OCI-LY3 (cell line): ENCODE results near the gene MIEF2.

ENCODE experiments used
- EZH2phosphoT487 ChIP-seq: fragments of 200-600 bp; shearing (Covaris generic); IDR thresholded peaks from 2 replicates; pipeline ENCODE4 v1.6.1; 2018; ENCODE audit warnings: antibody characterized with exemption, mixed run types, low read depth
- TF ChIP-seq, protein P1 (sequence below): fragments of 200-600, 300-600 bp; sonication (generic); IDR thresholded peaks from 2 replicates; pipeline ENCODE4 v1.5.1; 2014; ENCODE audit warnings: antibody characterized with exemption, low read length, low read depth

DNA sequence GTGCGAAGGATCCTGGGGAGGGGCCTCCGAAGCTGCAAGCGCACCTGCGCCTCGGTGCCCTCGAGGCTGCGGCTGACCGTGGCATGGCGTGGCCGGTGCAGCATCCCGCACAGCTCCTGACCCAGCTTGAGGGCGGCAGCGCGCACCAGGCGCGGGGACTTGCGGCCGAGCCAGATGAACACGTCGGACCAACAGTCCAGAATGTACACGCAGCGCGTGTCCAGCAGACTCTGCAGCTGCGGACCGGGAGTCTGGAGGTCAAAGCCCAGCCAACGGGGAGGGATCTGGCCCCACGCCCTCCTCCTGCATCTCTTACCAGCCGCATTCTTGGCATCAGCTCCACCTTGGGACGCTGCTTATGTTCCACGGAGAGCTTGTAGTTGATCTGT, 12.9 kb upstream of the MIEF2 start:
- TF ChIP-seq, protein P1, sequence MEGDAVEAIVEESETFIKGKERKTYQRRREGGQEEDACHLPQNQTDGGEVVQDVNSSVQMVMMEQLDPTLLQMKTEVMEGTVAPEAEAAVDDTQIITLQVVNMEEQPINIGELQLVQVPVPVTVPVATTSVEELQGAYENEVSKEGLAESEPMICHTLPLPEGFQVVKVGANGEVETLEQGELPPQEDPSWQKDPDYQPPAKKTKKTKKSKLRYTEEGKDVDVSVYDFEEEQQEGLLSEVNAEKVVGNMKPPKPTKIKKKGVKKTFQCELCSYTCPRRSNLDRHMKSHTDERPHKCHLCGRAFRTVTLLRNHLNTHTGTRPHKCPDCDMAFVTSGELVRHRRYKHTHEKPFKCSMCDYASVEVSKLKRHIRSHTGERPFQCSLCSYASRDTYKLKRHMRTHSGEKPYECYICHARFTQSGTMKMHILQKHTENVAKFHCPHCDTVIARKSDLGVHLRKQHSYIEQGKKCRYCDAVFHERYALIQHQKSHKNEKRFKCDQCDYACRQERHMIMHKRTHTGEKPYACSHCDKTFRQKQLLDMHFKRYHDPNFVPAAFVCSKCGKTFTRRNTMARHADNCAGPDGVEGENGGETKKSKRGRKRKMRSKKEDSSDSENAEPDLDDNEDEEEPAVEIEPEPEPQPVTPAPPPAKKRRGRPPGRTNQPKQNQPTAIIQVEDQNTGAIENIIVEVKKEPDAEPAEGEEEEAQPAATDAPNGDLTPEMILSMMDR = no peak
- TF ChIP-seq EZH2phosphoT487 = no peak
